ENCODE results near the gene CAMKK2. TPM values are rescaled to one million over a fixed set of nuclear protein-coding genes. Genes with fewer than 3 reads are reported as not detected.

The CAMKK2 gene
- total RNA-seq, 1 donor from 2014 or later, result 25.6 TPM

- no peak overlapping the region for H3K4me3 ChIP-seq (ENCODE audit: low read depth, low read length)
- TF ChIP-seq CTCF (IDR thresholded peaks at IDR 0.05; ENCODE audit: insufficient read depth, low read length, poor library complexity, severe bottlenecking), result no peak
- no peaks in the 10 kb centered on the region for H3K27me3 ChIP-seq (ENCODE audit: control insufficient read depth, insufficient read depth, low read length)
- no peak for DNase-seq (ENCODE audit: low read depth)
- H3K36me3 ChIP-seq (ENCODE audit: control insufficient read depth, insufficient read depth, low read length), result no peaks in the 10 kb centered on the region
Measured at GRCh38 chr12:121288986-121289385, 7.5 kb downstream of the CAMKK2 start.

- DNase-seq (ENCODE audit: low read depth), result no peak
- Histone ChIP-seq H3K27me3 (ENCODE audit: control insufficient read depth, insufficient read depth, low read length) (no peaks in the 10 kb centered on the region), H3K36me3 (ENCODE audit: control insufficient read depth, insufficient read depth, low read length) (no peaks in the 10 kb centered on the region), H3K4me3 (ENCODE audit: low read depth, low read length) (no peak overlapping the region)
- TF ChIP-seq CTCF (IDR thresholded peaks at IDR 0.05; ENCODE audit: insufficient read depth, low read length, poor library complexity, severe bottlenecking), result no peak
Measured at GRCh38 chr12:121288158-121288845, 8.2 kb downstream of the CAMKK2 start.

GRCh38 chr12:121287267-121287954, 9.1 kb downstream of the CAMKK2 start:
- no peaks in the 10 kb centered on the region for H3K36me3 ChIP-seq (ENCODE audit: control insufficient read depth, insufficient read depth, low read length)
- no peak for TF ChIP-seq CTCF (IDR thresholded peaks at IDR 0.05; ENCODE audit: insufficient read depth, low read length, poor library complexity, severe bottlenecking)
- DNase-seq (ENCODE audit: low read depth), result no peak
- no peaks in the 10 kb centered on the region for H3K27me3 ChIP-seq (ENCODE audit: control insufficient read depth, insufficient read depth, low read length)
- no peak overlapping the region for H3K4me3 ChIP-seq (ENCODE audit: low read depth, low read length)

- Histone ChIP-seq H3K27me3 (ENCODE audit: control insufficient read depth, insufficient read depth, low read length) (no peaks in the 10 kb centered on the region), H3K4me3 (ENCODE audit: low read depth, low read length) (no peak overlapping the region), H3K36me3 (ENCODE audit: control insufficient read depth, insufficient read depth, low read length) (no peaks in the 10 kb centered on the region)
- TF ChIP-seq CTCF (IDR thresholded peaks at IDR 0.05; ENCODE audit: insufficient read depth, low read length, poor library complexity, severe bottlenecking), result no peak
- no peak for DNase-seq (ENCODE audit: low read depth)
Measured at GRCh38 chr12:121285856-121286255, 10.7 kb downstream of the CAMKK2 start.

GRCh38 chr12:121284551-121285390, 11.7 kb downstream of the CAMKK2 start:
- no peak overlapping the region for H3K4me3 ChIP-seq (ENCODE audit: low read depth, low read length)
- H3K36me3 ChIP-seq (ENCODE audit: control insufficient read depth, insufficient read depth, low read length), result no peaks in the 10 kb centered on the region
- H3K27me3 ChIP-seq (ENCODE audit: control insufficient read depth, insufficient read depth, low read length), result no peaks in the 10 kb centered on the region
- no peak for TF ChIP-seq CTCF (IDR thresholded peaks at IDR 0.05; ENCODE audit: insufficient read depth, low read length, poor library complexity, severe bottlenecking)
- no peak for DNase-seq (ENCODE audit: low read depth)

Measured in kidney epithelial cell (primary cell).